HepG2 (cell line): ENCODE measurements around the gene RPS23. TPM values are rescaled to one million over a fixed set of nuclear protein-coding genes. Genes with fewer than 3 reads are reported as not detected.

Experiments used
- ATAC-seq: fragments of 200-7000 bp; cut with Tn5 transposase; 3 replicates; pipeline ENCODE4 v1.9.1; 2020; ENCODE audit warnings: mild to moderate bottlenecking, moderate library complexity
- BruUV-seq: library from RNA; stranded (reverse); fragments of 400-500 nt; replicated peaks from 2 replicates; lab custom pipeline; 2021; lab: Mats Ljungman, UMichigan
- CTCF ChIA-PET: fragments of 300-600 bp; formaldehyde crosslinking; extraction: SDS; loops from one replicate; lab custom pipeline; 2021; ENCODE audit warnings: low total read pairs, inconsistent platforms, low intra/inter-chr PET ratio; lab: Yijun Ruan, JAX
- POLR2A ChIA-PET: fragments of 350-600 bp; sonication (Branson Sonifier 250); formaldehyde crosslinking; loops from one replicate; lab custom pipeline; 2020; ENCODE audit warnings: antibody characterized with exemption, inconsistent platforms; lab: Yijun Ruan, JAX
- DNase-seq: peaks from one replicate; pipeline ENCODE4 v3.0.0-alpha.2; 2015; ENCODE audit warnings: low spot score
- FAIRE-seq: peaks from 3 replicates; lab custom pipeline; 2011; peaks lifted over from hg19 to GRCh38; lab: Jason Lieb, UNC
- H2AFZ ChIP-seq: one replicate; pipeline ENCODE4 v1.6.1; 2011; ENCODE audit warnings: low read length, inconsistent platforms
- H3K27ac ChIP-seq: fragments of 300-600 bp; 3 replicates; pipeline ENCODE4 v1.8.0; 2011; ENCODE audit warnings: mixed run types, mild to moderate bottlenecking, mixed read lengths, low read length, inconsistent platforms; ENCODE audit not compliant: insufficient read depth; ENCODE audit errors: extremely low read length
- H3K27me3 ChIP-seq, 2 experiments: fragments of 200-600 bp in 1 of 2; 2 replicates in 1 of 2; 3 replicates in 1 of 2; pipeline versions ENCODE4 v1.6.0 to v1.8.0; 2011; ENCODE audit warnings: low read length in 2 of 2, mild to moderate bottlenecking in 2 of 2, moderate library complexity in 2 of 2, inconsistent platforms in 1 of 2; ENCODE audit not compliant: insufficient read depth in 2 of 2, control insufficient read depth in 1 of 2
- H3K36me3 ChIP-seq, 2 experiments: fragments of 200-600 bp in 1 of 2; replicated peaks in 1 of 2; 2 replicates in 1 of 2; 3 replicates in 1 of 2; pipeline versions ENCODE4 v1.5.1 to v1.8.0; 2011; ENCODE audit warnings: low read length in 2 of 2, inconsistent platforms in 1 of 2; ENCODE audit not compliant: insufficient read depth in 2 of 2, control insufficient read depth in 1 of 2
- H3K4me1 ChIP-seq: 2 replicates; pipeline ENCODE4 v1.5.1; 2012; ENCODE audit warnings: low read length, inconsistent platforms; ENCODE audit not compliant: insufficient read depth
- H3K4me2 ChIP-seq: 2 replicates; pipeline ENCODE4 v1.6.0; 2011; ENCODE audit warnings: low read depth, low read length, inconsistent platforms
- H3K4me3 ChIP-seq, 3 experiments: fragments of 200-600 bp in 1 of 3; sonication (generic), shearing (Covaris generic) in 1 of 3; replicated peaks in 1 of 3; 2 replicates each; pipeline ENCODE4 v1.5.1; 2011 to 2016; ENCODE audit warnings: low read length in 3 of 3, inconsistent platforms in 2 of 3, low read depth in 2 of 3, mild to moderate bottlenecking in 2 of 3, control low read depth in 1 of 3, mixed read lengths in 1 of 3; ENCODE audit not compliant: insufficient read depth in 1 of 3
- H3K79me2 ChIP-seq: one replicate; pipeline ENCODE4 v1.6.1; 2011; ENCODE audit warnings: low read length, inconsistent platforms; ENCODE audit not compliant: insufficient read depth
- H3K9ac ChIP-seq: 2 replicates; pipeline ENCODE4 v1.6.0; 2011; ENCODE audit warnings: mild to moderate bottlenecking, low read depth, low read length, inconsistent platforms; ENCODE audit not compliant: insufficient read depth
- H3K9me3 ChIP-seq: 2 replicates; pipeline ENCODE4 v1.5.1; 2012; ENCODE audit warnings: mild to moderate bottlenecking, low read length
- H4K20me1 ChIP-seq: 2 replicates; pipeline ENCODE4 v1.6.0; 2011; ENCODE audit warnings: inconsistent platforms, mild to moderate bottlenecking, low read length, moderate library complexity; ENCODE audit not compliant: insufficient read depth
- HMGA1 ChIP-seq: sonication (generic); formaldehyde crosslinking; conservative IDR thresholded peaks from 2 replicates; pipeline ENCODE4 v1.4.0; 2020; ENCODE audit warnings: missing genetic modification reagents
- NR2C2 ChIP-seq: sonication (generic); formaldehyde crosslinking; IDR thresholded peaks from 2 replicates; pipeline ENCODE4 v1.4.0; 2020; ENCODE audit warnings: missing genetic modification reagents, mild to moderate bottlenecking, moderate library complexity, borderline replicate concordance
- SOX5 ChIP-seq: IDR thresholded peaks from 2 replicates; pipeline ENCODE4 v1.6.1; 2016; ENCODE audit warnings: borderline replicate concordance
- ZNF256 ChIP-seq: sonication (generic); formaldehyde crosslinking; conservative IDR thresholded peaks from 2 replicates; pipeline ENCODE4 v1.4.0; 2020; ENCODE audit warnings: missing genetic modification reagents
- ZNF331 ChIP-seq: sonication (generic); formaldehyde crosslinking; IDR thresholded peaks from 2 replicates; pipeline ENCODE4 v1.4.0; 2020; ENCODE audit warnings: missing genetic modification reagents
- WGBS: methylation state at CpG from one replicate; pipeline ENCODE4 v1.1.6; 2017; ENCODE audit warnings: low lambda C conversion rate; 5-methylcytosine and 5-hydroxymethylcytosine counted together
- in situ Hi-C: cut with HindIII; loops from 2 replicates; pipeline ENCODE4 v1.10.0; 2017; ENCODE audit warnings: low pct_unique_long_range_greater_than_20kb; ENCODE audit not compliant: extremely low pct_ligation_motif_present
- intact Hi-C: fragments of 100-400 bp; cut with micrococcal nuclease; formaldehyde crosslinking; loops from one replicate; pipeline ENCODE4 v1.10.0; 2022; ENCODE audit not compliant: unreplicated experiment
- polyA plus RNA-seq, 8 experiments: library from polyadenylated mRNA; depleted of rRNA in 3 of 8; stranded (reverse) in 7 of 8; unstranded in 1 of 8; fragments of >200 nt; fragmentation: Illumina TruSeq in 4 of 8; extraction: Trizol in 4 of 8; gene quantifications; 2 replicates each; pipeline versions ENCODE4 v1.2.1 to v1.2.3, GENCODE V29; 2011 to 2016; ENCODE audit warnings: low read depth in 4 of 8, missing spikeins in 1 of 8, mixed read lengths in 1 of 8; ENCODE audit not compliant: insufficient read depth in 1 of 8
- total RNA-seq, 5 experiments: library from RNA; depleted of rRNA; stranded (reverse); fragments of >200 nt; fragmentation: Illumina TruSeq; extraction: Trizol; gene quantifications; 2 replicates each; pipeline ENCODE4 v1.2.3, GENCODE V29; 2016; ENCODE audit warnings: low read depth in 1 of 5
- TF ChIP-seq, protein P1 (sequence below): sonication (generic); formaldehyde crosslinking; IDR thresholded peaks from 2 replicates; pipeline ENCODE4 v1.8.0; 2022; ENCODE audit warnings: missing genetic modification reagents, low read depth, mild to moderate bottlenecking, borderline replicate concordance
- TF ChIP-seq, protein P2 (sequence below): sonication (generic); formaldehyde crosslinking; IDR thresholded peaks from 2 replicates; pipeline ENCODE4 v1.8.1; 2022; ENCODE audit warnings: low read depth, mild to moderate bottlenecking, missing genetic modification reagents

The RPS23 gene
- total and polyA plus RNA-seq, 2 of the 13 experiments (the other 11 are each of a cell fraction or from before 2014, with no cell fraction given) = 3,088 to 3,235 TPM

DNA sequence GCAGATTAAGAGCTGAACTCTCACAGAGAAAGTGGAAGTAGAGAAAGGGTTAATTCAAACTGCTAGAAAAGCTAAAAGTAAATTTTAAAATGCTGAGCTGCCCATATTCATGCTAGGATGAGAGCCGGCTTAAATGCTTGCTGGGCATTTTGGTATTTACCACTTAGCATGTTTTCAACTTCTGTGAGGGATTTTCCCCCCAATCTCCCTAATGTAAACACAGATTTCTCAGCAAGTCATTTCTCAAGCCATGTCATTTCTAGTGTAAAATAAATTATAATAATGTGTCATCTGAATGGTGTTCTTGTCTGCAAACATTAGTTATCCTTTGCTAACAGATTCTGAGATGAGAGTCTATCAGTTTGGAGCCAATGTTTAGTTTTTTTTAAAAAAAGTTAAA lies 22.3 kb downstream of the RPS23 start:
- DNase-seq = no peak
- no peak for ATAC-seq
- in situ Hi-C loops (no loop called here), intact Hi-C loops (no loop called here)
- Histone ChIP-seq H3K9ac (no peak overlapping the region), H3K4me1 (no peaks in the 10 kb centered on the region), H4K20me1 (no peaks in the 10 kb centered on the region), H3K9me3 (no peaks in the 10 kb centered on the region), H3K79me2 (no peaks in the 10 kb centered on the region), H3K4me2 (no peak overlapping the region), H3K36me3 (no peaks in the 10 kb centered on the region), H3K27me3 (no peaks in the 10 kb centered on the region), H3K4me3 (no peak overlapping the region), H2AFZ (no peak overlapping the region), H3K27ac (no peak overlapping the region)
- no TSS peak for BruUV-seq
- FAIRE-seq = no peak
- ChIA-PET POLR2A (no interaction called here), CTCF (no interaction called here)
- WGBS = 94% methylated on average over 1 of the region's 1 CpG
- TF ChIP-seq, protein P1, sequence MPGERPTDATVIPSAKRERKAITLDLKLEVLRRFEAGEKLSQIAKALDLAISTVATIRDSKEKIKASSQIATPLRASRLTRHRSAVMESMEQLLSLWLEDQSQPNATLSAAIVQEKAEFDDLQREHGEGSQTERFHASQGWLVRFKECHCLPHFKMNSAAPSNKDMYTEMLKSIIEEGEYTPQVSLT (CRISPR knock-in tag) = no peak
- no peak for TF ChIP-seq ZNF331 (CRISPR knock-in tag)
- TF ChIP-seq, protein P2, sequence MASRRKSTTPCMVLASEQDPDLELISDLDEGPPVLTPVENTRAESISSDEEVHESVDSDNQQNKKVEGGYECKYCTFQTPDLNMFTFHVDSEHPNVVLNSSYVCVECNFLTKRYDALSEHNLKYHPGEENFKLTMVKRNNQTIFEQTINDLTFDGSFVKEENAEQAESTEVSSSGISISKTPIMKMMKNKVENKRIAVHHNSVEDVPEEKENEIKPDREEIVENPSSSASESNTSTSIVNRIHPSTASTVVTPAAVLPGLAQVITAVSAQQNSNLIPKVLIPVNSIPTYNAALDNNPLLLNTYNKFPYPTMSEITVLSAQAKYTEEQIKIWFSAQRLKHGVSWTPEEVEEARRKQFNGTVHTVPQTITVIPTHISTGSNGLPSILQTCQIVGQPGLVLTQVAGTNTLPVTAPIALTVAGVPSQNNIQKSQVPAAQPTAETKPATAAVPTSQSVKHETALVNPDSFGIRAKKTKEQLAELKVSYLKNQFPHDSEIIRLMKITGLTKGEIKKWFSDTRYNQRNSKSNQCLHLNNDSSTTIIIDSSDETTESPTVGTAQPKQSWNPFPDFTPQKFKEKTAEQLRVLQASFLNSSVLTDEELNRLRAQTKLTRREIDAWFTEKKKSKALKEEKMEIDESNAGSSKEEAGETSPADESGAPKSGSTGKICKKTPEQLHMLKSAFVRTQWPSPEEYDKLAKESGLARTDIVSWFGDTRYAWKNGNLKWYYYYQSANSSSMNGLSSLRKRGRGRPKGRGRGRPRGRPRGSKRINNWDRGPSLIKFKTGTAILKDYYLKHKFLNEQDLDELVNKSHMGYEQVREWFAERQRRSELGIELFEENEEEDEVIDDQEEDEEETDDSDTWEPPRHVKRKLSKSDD (CRISPR knock-in tag) = no peak
- TF ChIP-seq NR2C2 (CRISPR knock-in tag) = no peak
- TF ChIP-seq ZNF256 (CRISPR knock-in tag) = no peak
- no peak for TF ChIP-seq SOX5 (CRISPR knock-in tag)
- no peak for TF ChIP-seq HMGA1 (CRISPR knock-in tag)
